ENCODE results near the gene DYNC2H1.

Gene DYNC2H1

GRCh38 chr11:103339485-103339857 is 230.2 kb downstream of the DYNC2H1 start (continued):
- TF ChIP-seq, protein P1, sequence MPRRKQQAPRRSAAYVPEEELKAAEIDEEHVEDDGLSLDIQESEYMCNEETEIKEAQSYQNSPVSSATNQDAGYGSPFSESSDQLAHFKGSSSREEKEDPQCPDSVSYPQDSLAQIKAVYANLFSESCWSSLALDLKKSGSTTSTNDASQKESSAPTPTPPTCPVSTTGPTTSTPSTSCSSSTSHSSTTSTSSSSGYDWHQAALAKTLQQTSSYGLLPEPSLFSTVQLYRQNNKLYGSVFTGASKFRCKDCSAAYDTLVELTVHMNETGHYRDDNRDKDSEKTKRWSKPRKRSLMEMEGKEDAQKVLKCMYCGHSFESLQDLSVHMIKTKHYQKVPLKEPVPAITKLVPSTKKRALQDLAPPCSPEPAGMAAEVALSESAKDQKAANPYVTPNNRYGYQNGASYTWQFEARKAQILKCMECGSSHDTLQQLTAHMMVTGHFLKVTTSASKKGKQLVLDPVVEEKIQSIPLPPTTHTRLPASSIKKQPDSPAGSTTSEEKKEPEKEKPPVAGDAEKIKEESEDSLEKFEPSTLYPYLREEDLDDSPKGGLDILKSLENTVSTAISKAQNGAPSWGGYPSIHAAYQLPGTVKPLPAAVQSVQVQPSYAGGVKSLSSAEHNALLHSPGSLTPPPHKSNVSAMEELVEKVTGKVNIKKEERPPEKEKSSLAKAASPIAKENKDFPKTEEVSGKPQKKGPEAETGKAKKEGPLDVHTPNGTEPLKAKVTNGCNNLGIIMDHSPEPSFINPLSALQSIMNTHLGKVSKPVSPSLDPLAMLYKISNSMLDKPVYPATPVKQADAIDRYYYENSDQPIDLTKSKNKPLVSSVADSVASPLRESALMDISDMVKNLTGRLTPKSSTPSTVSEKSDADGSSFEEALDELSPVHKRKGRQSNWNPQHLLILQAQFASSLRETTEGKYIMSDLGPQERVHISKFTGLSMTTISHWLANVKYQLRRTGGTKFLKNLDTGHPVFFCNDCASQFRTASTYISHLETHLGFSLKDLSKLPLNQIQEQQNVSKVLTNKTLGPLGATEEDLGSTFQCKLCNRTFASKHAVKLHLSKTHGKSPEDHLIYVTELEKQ (tag by site-specific recombination; IDR thresholded peaks at IDR 0.05; ENCODE audit: borderline replicate concordance), result no peak

DNA sequence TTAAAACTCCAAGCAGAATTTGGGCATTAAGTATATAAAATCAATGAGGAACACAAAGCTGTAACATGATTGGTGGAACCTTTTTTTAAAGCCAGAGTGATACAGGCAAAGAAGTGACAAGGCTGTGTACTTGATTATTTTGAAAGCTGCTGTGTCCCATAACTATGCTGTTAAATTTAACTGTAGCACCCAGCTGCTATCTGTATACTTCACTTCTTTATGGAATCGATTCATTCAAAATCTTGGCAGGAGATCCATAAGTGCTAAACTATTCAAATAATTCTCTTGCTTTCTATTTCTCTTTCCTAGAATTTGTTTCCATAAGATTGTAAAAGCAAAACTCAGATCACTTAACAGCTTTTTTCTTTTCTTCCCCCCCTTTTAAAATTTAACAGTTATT is 231.7 kb downstream of the DYNC2H1 start:
- no peak overlapping the region for H3K4me3 ChIP-seq (ENCODE audit: low read depth, low read length)
- no peak overlapping the region for H3K27ac ChIP-seq (ENCODE audit: extremely low read depth, low read depth, low read length)
- TF ChIP-seq ZNF558 (tag by site-specific recombination; IDR thresholded peaks at IDR 0.05) (no peak), ZNF660 (tag by site-specific recombination; IDR thresholded peaks at IDR 0.05) (no peak)
- ChIA-PET CTCF (interaction anchor here (0.9 kb wide), 1 partner anchor 15 kb away, joined by 3 read pairs; no protein-coding TSS in a partner anchor), POLR2A (no interaction called here)
- H3K4me1 ChIP-seq (ENCODE audit: control insufficient read depth, insufficient read depth, low read length), result no peaks in the 10 kb centered on the region
- no peaks in the 10 kb centered on the region for H3K9me3 ChIP-seq (ENCODE audit: control insufficient read depth, insufficient read depth, low read depth, low read length)
- no peaks in the 10 kb centered on the region for H3K36me3 ChIP-seq (ENCODE audit: control insufficient read depth in 2 of 2, insufficient read depth in 1 of 2, low read length in 2 of 2)

- CTCF ChIA-PET, result no interaction called here
- no peak overlapping the region for H3K4me3 ChIP-seq (ENCODE audit: low read depth, low read length)
- no peaks in the 10 kb centered on the region for H3K9me3 ChIP-seq (ENCODE audit: control insufficient read depth, insufficient read depth, low read depth, low read length)
- POLR2A ChIA-PET, result no interaction called here
- no peaks in the 10 kb centered on the region for H3K36me3 ChIP-seq (ENCODE audit: control insufficient read depth in 2 of 2, insufficient read depth in 1 of 2, low read length in 2 of 2)
- H3K4me1 ChIP-seq (ENCODE audit: control insufficient read depth, insufficient read depth, low read length), result no peaks in the 10 kb centered on the region
- no peak for TF ChIP-seq ZFP37 (tag by site-specific recombination; IDR thresholded peaks at IDR 0.05)
- TF ChIP-seq CTCF (tag by site-specific recombination; IDR thresholded peaks at IDR 0.05), result no peak
- TF ChIP-seq, protein P2, sequence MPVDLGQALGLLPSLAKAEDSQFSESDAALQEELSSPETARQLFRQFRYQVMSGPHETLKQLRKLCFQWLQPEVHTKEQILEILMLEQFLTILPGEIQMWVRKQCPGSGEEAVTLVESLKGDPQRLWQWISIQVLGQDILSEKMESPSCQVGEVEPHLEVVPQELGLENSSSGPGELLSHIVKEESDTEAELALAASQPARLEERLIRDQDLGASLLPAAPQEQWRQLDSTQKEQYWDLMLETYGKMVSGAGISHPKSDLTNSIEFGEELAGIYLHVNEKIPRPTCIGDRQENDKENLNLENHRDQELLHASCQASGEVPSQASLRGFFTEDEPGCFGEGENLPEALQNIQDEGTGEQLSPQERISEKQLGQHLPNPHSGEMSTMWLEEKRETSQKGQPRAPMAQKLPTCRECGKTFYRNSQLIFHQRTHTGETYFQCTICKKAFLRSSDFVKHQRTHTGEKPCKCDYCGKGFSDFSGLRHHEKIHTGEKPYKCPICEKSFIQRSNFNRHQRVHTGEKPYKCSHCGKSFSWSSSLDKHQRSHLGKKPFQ (tag by site-specific recombination; IDR thresholded peaks at IDR 0.05), result no peak
- TF ChIP-seq ZNF670 (tag by site-specific recombination; IDR thresholded peaks at IDR 0.05; ENCODE audit: low read depth), result no peak
- H3K27ac ChIP-seq (ENCODE audit: extremely low read depth, low read depth, low read length), result no peak overlapping the region
Measured at GRCh38 chr11:103344886-103345285, 235.7 kb downstream of the DYNC2H1 start.

DNA sequence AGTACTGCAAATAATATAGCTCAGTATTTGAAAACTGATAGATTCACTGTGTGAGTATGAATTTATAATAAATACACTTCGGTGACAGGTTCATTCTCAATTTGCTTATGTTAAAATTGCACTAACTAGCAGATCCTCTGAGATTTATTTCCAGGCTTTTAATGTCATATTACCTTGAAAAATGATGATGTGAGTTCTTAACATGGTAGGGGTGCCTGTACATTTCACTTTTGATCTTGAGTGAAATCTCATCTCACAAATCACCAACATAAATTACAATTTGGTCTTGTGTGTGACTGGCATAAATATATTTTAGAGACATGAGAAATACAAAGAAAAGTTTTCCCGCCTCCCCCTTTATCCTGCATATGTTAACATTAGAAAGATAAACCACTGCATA is 240.4 kb downstream of the DYNC2H1 start:
- no peak overlapping the region for H3K4me3 ChIP-seq (ENCODE audit: low read depth, low read length)
- no peak for TF ChIP-seq ZNF175 (tag by site-specific recombination; IDR thresholded peaks at IDR 0.05)
- ChIA-PET CTCF (no interaction called here), POLR2A (no interaction called here)
- H3K9me3 ChIP-seq (ENCODE audit: control insufficient read depth, insufficient read depth, low read depth, low read length), result no peaks in the 10 kb centered on the region
- no peak overlapping the region for H3K27ac ChIP-seq (ENCODE audit: extremely low read depth, low read depth, low read length)
- no peaks in the 10 kb centered on the region for H3K4me1 ChIP-seq (ENCODE audit: control insufficient read depth, insufficient read depth, low read length)
- no peaks in the 10 kb centered on the region for H3K36me3 ChIP-seq (ENCODE audit: control insufficient read depth in 2 of 2, insufficient read depth in 1 of 2, low read length in 2 of 2)

GRCh38 chr11:103354656-103355055 is 245.4 kb downstream of the DYNC2H1 start:
- ChIA-PET POLR2A (interaction anchor here (0.7 kb wide), 1 partner anchor 255 kb away, joined by 3 read pairs; no protein-coding TSS in a partner anchor), CTCF (interaction anchor here (0.6 to 0.7 kb wide), 2 partner anchors 266 to 293 kb away, joined by 4 to 5 read pairs; no protein-coding TSS in a partner anchor)
- Histone ChIP-seq H3K27ac (ENCODE audit: extremely low read depth, low read depth, low read length) (no peak overlapping the region), H3K36me3 (ENCODE audit: control insufficient read depth in 2 of 2, insufficient read depth in 1 of 2, low read length in 2 of 2) (no peaks in the 10 kb centered on the region; a peak in 1 of 3 replicates), H3K4me3 (ENCODE audit: low read depth, low read length) (no peak overlapping the region), H3K9me3 (ENCODE audit: control insufficient read depth, insufficient read depth, low read depth, low read length) (no peaks in the 10 kb centered on the region), H3K4me1 (ENCODE audit: control insufficient read depth, insufficient read depth, low read length) (no peaks in the 10 kb centered on the region)
- TF ChIP-seq ZNF138 (tag by site-specific recombination; IDR thresholded peaks at IDR 0.05; ENCODE audit: borderline replicate concordance) (no peak), SCRT2 (tag by site-specific recombination; IDR thresholded peaks at IDR 0.05) (no peak), ZNF362 (tag by site-specific recombination; IDR thresholded peaks at IDR 0.05) (no peak), ZBTB21 (tag by site-specific recombination; IDR thresholded peaks at IDR 0.05) (no peak), SP7 (tag by site-specific recombination; IDR thresholded peaks at IDR 0.05) (no peak)
- TF ChIP-seq, protein P3, sequence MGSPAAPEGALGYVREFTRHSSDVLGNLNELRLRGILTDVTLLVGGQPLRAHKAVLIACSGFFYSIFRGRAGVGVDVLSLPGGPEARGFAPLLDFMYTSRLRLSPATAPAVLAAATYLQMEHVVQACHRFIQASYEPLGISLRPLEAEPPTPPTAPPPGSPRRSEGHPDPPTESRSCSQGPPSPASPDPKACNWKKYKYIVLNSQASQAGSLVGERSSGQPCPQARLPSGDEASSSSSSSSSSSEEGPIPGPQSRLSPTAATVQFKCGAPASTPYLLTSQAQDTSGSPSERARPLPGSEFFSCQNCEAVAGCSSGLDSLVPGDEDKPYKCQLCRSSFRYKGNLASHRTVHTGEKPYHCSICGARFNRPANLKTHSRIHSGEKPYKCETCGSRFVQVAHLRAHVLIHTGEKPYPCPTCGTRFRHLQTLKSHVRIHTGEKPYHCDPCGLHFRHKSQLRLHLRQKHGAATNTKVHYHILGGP (tag by site-specific recombination; IDR thresholded peaks at IDR 0.05), result no peak
- TF ChIP-seq, protein P4, sequence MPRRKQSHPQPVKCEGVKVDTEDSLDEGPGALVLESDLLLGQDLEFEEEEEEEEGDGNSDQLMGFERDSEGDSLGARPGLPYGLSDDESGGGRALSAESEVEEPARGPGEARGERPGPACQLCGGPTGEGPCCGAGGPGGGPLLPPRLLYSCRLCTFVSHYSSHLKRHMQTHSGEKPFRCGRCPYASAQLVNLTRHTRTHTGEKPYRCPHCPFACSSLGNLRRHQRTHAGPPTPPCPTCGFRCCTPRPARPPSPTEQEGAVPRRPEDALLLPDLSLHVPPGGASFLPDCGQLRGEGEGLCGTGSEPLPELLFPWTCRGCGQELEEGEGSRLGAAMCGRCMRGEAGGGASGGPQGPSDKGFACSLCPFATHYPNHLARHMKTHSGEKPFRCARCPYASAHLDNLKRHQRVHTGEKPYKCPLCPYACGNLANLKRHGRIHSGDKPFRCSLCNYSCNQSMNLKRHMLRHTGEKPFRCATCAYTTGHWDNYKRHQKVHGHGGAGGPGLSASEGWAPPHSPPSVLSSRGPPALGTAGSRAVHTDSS (tag by site-specific recombination; IDR thresholded peaks at IDR 0.05), result no peak
